Stomach (tissue), 9 donors: ENCODE measurements around the gene XRCC2. TPM values are rescaled to one million over a fixed set of nuclear protein-coding genes. Genes with fewer than 3 reads are reported as not detected.

Source experiments
- DNase-seq, 2 donors: peaks; one replicate each; pipeline versions ENCODE4 v3.0.0 to v3.0.0-alpha.2; 2013 to 2019
- H3K27ac ChIP-seq, 5 donors: fragments of 200-600 bp in 4 of 5; sonication (generic) in 4 of 5; one replicate each; pipeline ENCODE4 v1.5.1; 2013 to 2019; ENCODE audit warnings: mild to moderate bottlenecking in 1 of 5, moderate library complexity in 1 of 5
- H3K27me3 ChIP-seq, 3 donors: fragments of 200-600 bp; sonication (generic); one replicate each; pipeline ENCODE4 v1.5.1; 2017 to 2019; ENCODE audit warnings: mixed run types in 1 of 3
- H3K36me3 ChIP-seq, 4 donors: fragments of 200-600 bp; sonication (generic); 1 replicate in 3 of 4; 2 replicates in 1 of 4; pipeline ENCODE4 v1.5.1; 2016 to 2019
- H3K4me1 ChIP-seq, 4 donors: fragments of 200-600 bp; sonication (generic); one replicate each; pipeline ENCODE4 v1.5.1; 2016 to 2019
- H3K4me3 ChIP-seq, 4 donors: fragments of 200-600 bp; sonication (generic) in 3 of 4; one replicate each; pipeline ENCODE4 v1.5.1; 2016 to 2019; ENCODE audit warnings: mild to moderate bottlenecking in 1 of 4
- H3K9me3 ChIP-seq, 4 donors: fragments of 200-600 bp; sonication (generic); one replicate each; pipeline ENCODE4 v1.5.1; 2016 to 2019
- EP300 ChIP-seq: sonication (generic); formaldehyde crosslinking; IDR thresholded peaks from one replicate; pipeline ENCODE4 v1.6.1; 2017; ENCODE audit warnings: antibody characterized with exemption
- POLR2A ChIP-seq, 4 donors: fragments of 450-650 bp; IDR thresholded peaks; one replicate each; pipeline ENCODE4 v1.6.1; 2016; ENCODE audit warnings: antibody characterized with exemption in 4 of 4, control low read depth in 2 of 4, mild to moderate bottlenecking in 1 of 4, moderate library complexity in 1 of 4
- POLR2AphosphoS5 ChIP-seq, 3 donors: sonication (generic); formaldehyde crosslinking; IDR thresholded peaks; one replicate each; pipeline ENCODE4 v1.6.1; 2016; ENCODE audit warnings: antibody characterized with exemption in 3 of 3
- WGBS, 5 donors: extraction: QIAGEN DNeasy Blood & Tissue Kit in 3 of 5; methylation state at CpG; one replicate each; pipeline versions ENCODE4 v1.1.5 to v1.1.7; 2013 to 2018; 5-methylcytosine and 5-hydroxymethylcytosine counted together
- intact Hi-C: fragments of 100-400 bp; cut with DNase I; formaldehyde crosslinking; loops from one replicate; pipeline ENCODE4 v1.15.1; 2023; ENCODE audit warnings: low total_unique reads
- polyA plus RNA-seq, 3 donors: library from polyadenylated mRNA; stranded (reverse); fragments of 200-250 nt; gene quantifications; one replicate each; pipeline ENCODE4 v1.2.3, GENCODE V29; 2013
- total RNA-seq, 5 donors: library from RNA; depleted of rRNA; stranded (reverse); fragments of >200 nt; gene quantifications; one replicate each; pipeline versions ENCODE4 v1.1.0 to v1.2.3, GENCODE V29; 2014 to 2016
- TF ChIP-seq, protein P1 (sequence below), 7 experiments: fragments of 450-650 bp in 4 of 7; fragments of 200-600 bp in 3 of 7; sonication (generic) in 3 of 7; IDR thresholded peaks; one replicate each; pipeline ENCODE4 v1.5.1; 2016 to 2019; ENCODE audit warnings: antibody characterized with exemption in 7 of 7, control low read depth in 2 of 7, mild to moderate bottlenecking in 1 of 7
- donor health status: healthy with polysubstance abuse.
- donor health status: Bipolar disorder and iron deficiency.
- donor health status: healthy.

The XRCC2 gene
- total and polyA plus RNA-seq, 8 donors: 0.46 to 10.1 (median 0.78) TPM

DNA sequence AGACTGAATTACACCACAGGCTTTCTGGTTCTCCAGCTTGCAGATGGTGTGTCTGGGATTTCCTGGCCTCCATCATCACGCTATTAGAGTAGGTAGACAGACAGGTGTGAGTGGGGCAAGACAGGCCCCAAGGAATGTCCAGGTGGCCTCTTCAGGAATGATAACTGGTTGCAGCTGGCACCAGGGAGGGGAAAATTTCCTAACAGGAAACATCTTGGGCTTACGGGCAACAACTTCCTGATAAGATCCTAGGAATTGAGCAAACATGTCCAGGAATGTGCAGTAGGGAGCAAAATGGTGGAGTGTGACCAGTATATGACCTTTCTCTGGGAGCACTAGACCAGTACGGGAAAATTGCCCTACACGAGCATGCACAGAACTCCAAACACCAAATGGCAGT lies 11.3 kb downstream of the XRCC2 start:
- WGBS, 5 donors: 35 to 49% (median 39%) methylated on average over 4 of the region's 4 CpGs
- peaks cover 0 to 13% (median 5%) of the 10 kb centered on the region in 4 donors for H3K4me1 ChIP-seq
- intact Hi-C loops: no loop called here
- no peaks in the 10 kb centered on the region for H3K27me3 ChIP-seq
- DNase-seq: peak; percentile 29 to 33
- no peak overlapping the region for H3K4me3 ChIP-seq
- no peaks in the 10 kb centered on the region for H3K9me3 ChIP-seq
- H3K27ac ChIP-seq: peak overlapping the region in 1 of 5 donors; percentile 30
- TF ChIP-seq, protein P1, sequence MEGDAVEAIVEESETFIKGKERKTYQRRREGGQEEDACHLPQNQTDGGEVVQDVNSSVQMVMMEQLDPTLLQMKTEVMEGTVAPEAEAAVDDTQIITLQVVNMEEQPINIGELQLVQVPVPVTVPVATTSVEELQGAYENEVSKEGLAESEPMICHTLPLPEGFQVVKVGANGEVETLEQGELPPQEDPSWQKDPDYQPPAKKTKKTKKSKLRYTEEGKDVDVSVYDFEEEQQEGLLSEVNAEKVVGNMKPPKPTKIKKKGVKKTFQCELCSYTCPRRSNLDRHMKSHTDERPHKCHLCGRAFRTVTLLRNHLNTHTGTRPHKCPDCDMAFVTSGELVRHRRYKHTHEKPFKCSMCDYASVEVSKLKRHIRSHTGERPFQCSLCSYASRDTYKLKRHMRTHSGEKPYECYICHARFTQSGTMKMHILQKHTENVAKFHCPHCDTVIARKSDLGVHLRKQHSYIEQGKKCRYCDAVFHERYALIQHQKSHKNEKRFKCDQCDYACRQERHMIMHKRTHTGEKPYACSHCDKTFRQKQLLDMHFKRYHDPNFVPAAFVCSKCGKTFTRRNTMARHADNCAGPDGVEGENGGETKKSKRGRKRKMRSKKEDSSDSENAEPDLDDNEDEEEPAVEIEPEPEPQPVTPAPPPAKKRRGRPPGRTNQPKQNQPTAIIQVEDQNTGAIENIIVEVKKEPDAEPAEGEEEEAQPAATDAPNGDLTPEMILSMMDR (IDR thresholded peaks at IDR 0.05): no peak
- TF ChIP-seq POLR2AphosphoS5 (IDR thresholded peaks at IDR 0.05): peak in 1 of 3 donors; percentile 44
- TF ChIP-seq POLR2A (IDR thresholded peaks at IDR 0.05): no peak
- no peaks in the 10 kb centered on the region for H3K36me3 ChIP-seq

DNA sequence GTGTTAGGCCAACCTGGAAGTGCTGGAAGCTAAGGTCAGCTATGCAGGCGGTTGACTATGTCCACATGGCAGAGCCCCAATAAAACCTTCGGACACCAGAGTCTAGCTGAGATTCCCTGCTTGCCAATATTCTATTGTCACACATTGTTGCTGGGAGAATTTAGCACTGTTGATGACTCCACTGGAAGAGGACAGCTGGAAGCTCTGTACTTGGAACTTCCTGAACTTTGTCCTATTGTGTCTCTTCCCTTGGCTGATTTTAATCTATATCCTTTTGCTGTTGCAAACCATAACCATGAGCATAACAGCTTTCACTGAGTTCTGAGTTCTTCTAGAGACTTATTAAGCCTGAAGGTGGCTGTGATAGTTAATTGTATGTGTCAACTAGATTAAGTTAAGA lies 12.0 kb downstream of the XRCC2 start:
- Histone ChIP-seq H3K27ac (no peak overlapping the region), H3K27me3 (no peaks in the 10 kb centered on the region), H3K4me1 (peaks cover 0 to 13% (median 5%) of the 10 kb centered on the region in 4 donors), H3K4me3 (no peak overlapping the region), H3K9me3 (no peaks in the 10 kb centered on the region), H3K36me3 (no peaks in the 10 kb centered on the region)
- intact Hi-C loops: no loop called here
- peak in 1 of 2 donors; percentile 9 for DNase-seq
- 80 to 98% (median 93%) methylated on average over 2 of the region's 2 CpGs for WGBS, 5 donors
- no peak for TF ChIP-seq POLR2A (IDR thresholded peaks at IDR 0.05)
- TF ChIP-seq POLR2AphosphoS5 (IDR thresholded peaks at IDR 0.05): no peak
- TF ChIP-seq, protein P1 (IDR thresholded peaks at IDR 0.05): no peak
- no peak for TF ChIP-seq EP300

DNA sequence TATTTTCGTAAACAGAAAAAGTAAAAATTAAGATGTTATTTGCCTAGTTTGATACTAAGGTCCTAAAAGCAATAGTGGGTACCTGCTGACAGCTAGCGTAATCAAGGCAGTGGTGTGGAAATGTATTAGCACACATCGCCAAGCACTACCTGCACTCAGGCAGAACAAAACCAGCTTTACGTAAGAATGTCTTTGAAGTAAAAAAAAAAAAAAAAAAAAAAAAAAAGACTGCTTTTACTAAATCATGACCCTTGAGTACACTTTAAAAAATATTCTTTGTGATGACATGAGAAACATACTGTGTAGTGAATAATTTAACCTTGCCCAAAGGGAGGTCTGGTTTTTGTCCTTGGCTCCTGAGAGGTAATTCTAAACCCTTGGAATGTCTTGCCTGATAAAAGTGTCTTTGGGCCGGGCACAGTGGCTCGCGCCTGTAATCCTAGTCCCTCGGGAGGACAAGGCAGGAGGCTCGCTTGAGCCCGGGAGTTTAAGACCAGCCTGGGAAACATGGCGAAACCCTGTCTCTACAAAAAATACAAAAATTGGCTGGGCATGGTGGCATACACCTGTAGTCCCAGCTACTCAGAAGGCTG lies 12.7 kb downstream of the XRCC2 start:
- intact Hi-C loops: no loop called here
- H3K27me3 ChIP-seq: no peaks in the 10 kb centered on the region
- H3K27ac ChIP-seq: no peak overlapping the region
- 89 to 97% (median 96%) methylated on average over 11 of the region's 11 CpGs for WGBS, 5 donors
- peaks cover 0 to 13% (median 5%) of the 10 kb centered on the region in 4 donors for H3K4me1 ChIP-seq
- H3K36me3 ChIP-seq: no peaks in the 10 kb centered on the region
- H3K9me3 ChIP-seq: no peaks in the 10 kb centered on the region
- TF ChIP-seq POLR2A (IDR thresholded peaks at IDR 0.05) (no peak), EP300 (no peak), POLR2AphosphoS5 (IDR thresholded peaks at IDR 0.05) (no peak)
- TF ChIP-seq, protein P1 (IDR thresholded peaks at IDR 0.05): no peak
- DNase-seq: no peak
- no peak overlapping the region for H3K4me3 ChIP-seq

DNA sequence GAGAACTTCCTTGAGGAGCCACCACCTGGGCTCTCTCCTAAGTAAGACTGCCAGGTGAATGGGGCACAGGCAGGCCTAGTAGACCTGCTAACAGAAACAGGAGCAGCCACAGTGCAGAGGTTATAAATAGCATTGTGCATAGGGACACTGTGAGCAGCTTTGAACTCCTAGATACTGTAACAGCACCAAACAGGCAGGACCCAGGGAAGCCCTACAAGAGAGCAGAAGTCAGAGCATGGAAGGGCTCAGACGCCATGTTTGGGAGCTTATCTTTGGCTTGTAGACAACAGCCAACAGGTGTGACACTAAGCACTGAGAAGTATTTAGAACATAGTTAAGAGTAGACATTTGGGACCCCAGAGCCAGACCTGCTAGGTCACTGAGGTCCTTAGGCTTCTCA lies 14.5 kb downstream of the XRCC2 start:
- no peak overlapping the region for H3K27ac ChIP-seq
- H3K36me3 ChIP-seq: no peaks in the 10 kb centered on the region
- intact Hi-C loops: no loop called here
- WGBS, 5 donors: 88 to 100% (median 93%) methylated on average over 1 of the region's 1 CpG
- peaks cover 0 to 13% (median 5%) of the 10 kb centered on the region in 4 donors for H3K4me1 ChIP-seq
- no peaks in the 10 kb centered on the region for H3K27me3 ChIP-seq
- H3K4me3 ChIP-seq: no peak overlapping the region
- H3K9me3 ChIP-seq: no peaks in the 10 kb centered on the region
- TF ChIP-seq POLR2AphosphoS5 (IDR thresholded peaks at IDR 0.05) (no peak), EP300 (no peak), POLR2A (IDR thresholded peaks at IDR 0.05) (no peak)
- TF ChIP-seq, protein P1 (IDR thresholded peaks at IDR 0.05): no peak
- no peak for DNase-seq
